Glutamatergic neuron (in vitro differentiated cells): ENCODE data around the gene GAB2. TPM values are rescaled to one million over a fixed set of nuclear protein-coding genes. Genes with fewer than 3 reads are reported as not detected.
A peak's percentile ranks its signal among the peaks of the same experiment; 100 is the strongest.

Source experiments
- DNase-seq: peaks from one replicate; pipeline ENCODE4 v3.0.0; 2022
- H3K27ac Mint-ChIP-seq: one replicate; pipeline ENCODE4 v1.8.0; 2020; ENCODE audit warnings: mild to moderate bottlenecking, mixed read lengths, inconsistent platforms; ENCODE audit not compliant: unreplicated experiment
- H3K27me3 Mint-ChIP-seq: one replicate; pipeline ENCODE4 v1.8.0; 2020; ENCODE audit warnings: mild to moderate bottlenecking, moderate library complexity, mixed read lengths, inconsistent platforms; ENCODE audit not compliant: unreplicated experiment
- H3K36me3 Mint-ChIP-seq: one replicate; pipeline ENCODE4 v1.8.0; 2020; ENCODE audit warnings: mild to moderate bottlenecking, mixed read lengths, inconsistent platforms; ENCODE audit not compliant: unreplicated experiment
- H3K4me1 Mint-ChIP-seq: one replicate; pipeline ENCODE4 v1.8.0; 2020; ENCODE audit warnings: mild to moderate bottlenecking, low read depth, mixed read lengths, inconsistent platforms; ENCODE audit not compliant: unreplicated experiment
- H3K4me3 Mint-ChIP-seq: one replicate; pipeline ENCODE4 v1.8.0; 2020; ENCODE audit warnings: mild to moderate bottlenecking, mixed read lengths, inconsistent platforms; ENCODE audit not compliant: unreplicated experiment
- H3K9me3 Mint-ChIP-seq: one replicate; pipeline ENCODE4 v1.8.0; 2020; ENCODE audit warnings: mild to moderate bottlenecking, moderate library complexity, mixed read lengths, inconsistent platforms; ENCODE audit not compliant: unreplicated experiment
- CTCF ChIP-seq: fragments of 200-600 bp; sonication (generic); IDR thresholded peaks from one replicate; pipeline ENCODE4 v1.5.0; 2021; ENCODE audit not compliant: partially characterized antibody, unreplicated experiment
- total RNA-seq: library from RNA; stranded (reverse); fragmentation: NEBNext Ultra II Directional; extraction: Animal tissue kit (Norgen Biotek cat#: 25700); gene quantifications from one replicate; pipeline ENCODE4 v1.2.1, GENCODE V29; 2021; ENCODE audit not compliant: unreplicated experiment

The GAB2 gene
- total RNA-seq, 1 donor from 2014 or later = 87.9 TPM

- no peak for TF ChIP-seq CTCF
- peaks cover 20% of the 10 kb centered on the region for H3K27me3 Mint-ChIP-seq
- H3K4me1 Mint-ChIP-seq = peaks cover 34% of the 10 kb centered on the region
- H3K4me3 Mint-ChIP-seq = peak overlapping the region; percentile 93
- peaks cover 15% of the 10 kb centered on the region for H3K9me3 Mint-ChIP-seq
- DNase-seq = no peak
- H3K36me3 Mint-ChIP-seq = peaks cover 5% of the 10 kb centered on the region
- H3K27ac Mint-ChIP-seq = peak overlapping the region; percentile 79
These were observed 226.6 kb downstream of the GAB2 start for GRCh38 chr11:78190871-78191538.

GRCh38 chr11:78190374-78190773 is 227.2 kb downstream of the GAB2 start:
- no peak for DNase-seq
- H3K4me3 Mint-ChIP-seq = peak overlapping the region; percentile 93
- H3K9me3 Mint-ChIP-seq = peaks cover 15% of the 10 kb centered on the region
- peaks cover 20% of the 10 kb centered on the region for H3K27me3 Mint-ChIP-seq
- H3K4me1 Mint-ChIP-seq = peaks cover 34% of the 10 kb centered on the region
- TF ChIP-seq CTCF = no peak
- peaks cover 5% of the 10 kb centered on the region for H3K36me3 Mint-ChIP-seq
- peak overlapping the region; percentile 60 for H3K27ac Mint-ChIP-seq

- H3K4me1 Mint-ChIP-seq = peaks cover 33% of the 10 kb centered on the region
- DNase-seq = no peak
- H3K27me3 Mint-ChIP-seq = peaks cover 20% of the 10 kb centered on the region
- H3K4me3 Mint-ChIP-seq = peak overlapping the region; percentile 93
- no peak overlapping the region for H3K27ac Mint-ChIP-seq
- peaks cover 15% of the 10 kb centered on the region for H3K9me3 Mint-ChIP-seq
- H3K36me3 Mint-ChIP-seq = peaks cover 5% of the 10 kb centered on the region
- no peak for TF ChIP-seq CTCF
These were observed 227.8 kb downstream of the GAB2 start for GRCh38 chr11:78189851-78190250.

- H3K27me3 Mint-ChIP-seq = peaks cover 15% of the 10 kb centered on the region
- no peak overlapping the region for H3K27ac Mint-ChIP-seq
- TF ChIP-seq CTCF = no peak
- H3K9me3 Mint-ChIP-seq = peaks cover 11% of the 10 kb centered on the region
- H3K36me3 Mint-ChIP-seq = peaks cover under 1% of the 10 kb centered on the region
- peaks cover 28% of the 10 kb centered on the region for H3K4me1 Mint-ChIP-seq
- peak overlapping the region; percentile 93 for H3K4me3 Mint-ChIP-seq
- no peak for DNase-seq
These were observed 228.4 kb downstream of the GAB2 start for GRCh38 chr11:78189174-78189724.

- Mint-ChIP-seq H3K27ac (peak within 1 kb of the TSS; percentile 70), H3K4me1 (peaks cover 28% of the 10 kb centered on the region), H3K4me3 (peak within 1 kb of the TSS; percentile 93), H3K27me3 (peaks cover 15% of the 10 kb centered on the region), H3K36me3 (no peaks in the 10 kb centered on the region), H3K9me3 (peaks cover 11% of the 10 kb centered on the region)
- peak; percentile 98 for DNase-seq
- TF ChIP-seq CTCF = no peak
These were observed 229.1 kb downstream of the GAB2 start, which contains the start of the genes KCTD21 and USP35 for GRCh38 chr11:78188286-78189173. Gene KCTD21, minus strand, starts transcription at chr11:78188626. Its CDS starts 14,072 bp downstream, at chr11:78174554. Gene USP35, plus strand, starts transcription at chr11:78188919. Its CDS starts 7,327 bp downstream, at chr11:78196246.
